Bronchial epithelial cell (primary cell): ENCODE results near the gene NTSR1. TPM values are rescaled to one million over a fixed set of nuclear protein-coding genes. Genes with fewer than 3 reads are reported as not detected.

Source experiments
- DNase-seq: peaks from one replicate; pipeline ENCODE4 v3.0.0-alpha.2; 2010; ENCODE audit warnings: low read depth
- FAIRE-seq: peaks from 2 replicates; lab custom pipeline; 2011; peaks lifted over from hg19 to GRCh38; lab: Jason Lieb, UNC
- H3K27me3 ChIP-seq: 2 replicates; pipeline ENCODE4 v1.5.1; 2011; ENCODE audit warnings: low read length; ENCODE audit not compliant: control insufficient read depth, insufficient read depth
- H3K36me3 ChIP-seq: 2 replicates; pipeline ENCODE4 v1.5.1; 2011; ENCODE audit warnings: low read length; ENCODE audit not compliant: control insufficient read depth, insufficient read depth
- H3K4me3 ChIP-seq: 2 replicates; pipeline ENCODE4 v1.5.1; 2011; ENCODE audit warnings: mild to moderate bottlenecking, low read depth, low read length, control low read depth
- CTCF ChIP-seq: IDR thresholded peaks from 2 replicates; pipeline ENCODE4 v1.5.1; 2011; ENCODE audit warnings: mild to moderate bottlenecking, moderate library complexity, low read length, control low read depth, inconsistent platforms; ENCODE audit not compliant: insufficient read depth, severe bottlenecking
- total RNA-seq: library from RNA; depleted of rRNA; stranded (reverse); fragments of >200 nt; gene quantifications from 2 replicates; pipeline ENCODE4 v1.2.1, GENCODE V29; 2014

Gene NTSR1
- total RNA-seq, 1 donor from 2014 or later, result not detected

- TF ChIP-seq CTCF, result no peak
- no peak for FAIRE-seq
- Histone ChIP-seq H3K27me3 (peaks cover 1% of the 10 kb centered on the region), H3K36me3 (peaks cover 3% of the 10 kb centered on the region), H3K4me3 (peak overlapping the region; percentile 58)
- DNase-seq, result peak; percentile 78
Measured at GRCh38 chr20:62794007-62794724, 85.5 kb downstream of the NTSR1 start.

- H3K27me3 ChIP-seq, result no peaks in the 10 kb centered on the region
- FAIRE-seq, result no peak
Measured at GRCh38 chr20:62795023-62795761, 86.6 kb downstream of the NTSR1 start.

GRCh38 chr20:62796699-62797491, 88.3 kb downstream of the NTSR1 start:
- DNase-seq (no peak), FAIRE-seq (no peak)
- no peak for TF ChIP-seq CTCF
- peak overlapping the region; percentile 58 for H3K4me3 ChIP-seq
- no peaks in the 10 kb centered on the region for H3K27me3 ChIP-seq
- peaks cover 10% of the 10 kb centered on the region for H3K36me3 ChIP-seq

More at GRCh38 chr20:62795023-62795761, 86.6 kb downstream of the NTSR1 start:
- no peak for TF ChIP-seq CTCF
- Histone ChIP-seq H3K4me3 (peak overlapping the region; percentile 58), H3K36me3 (peaks cover 9% of the 10 kb centered on the region)
- DNase-seq, result peak; percentile 37

GRCh38 chr20:62797671-62798532, 89.3 kb downstream of the NTSR1 start:
- Histone ChIP-seq H3K27me3 (no peaks in the 10 kb centered on the region), H3K36me3 (peaks cover 10% of the 10 kb centered on the region), H3K4me3 (no peak overlapping the region)
- FAIRE-seq (no peak), DNase-seq (no peak)
- TF ChIP-seq CTCF, result no peak

GRCh38 chr20:62799036-62799435, 90.4 kb downstream of the NTSR1 start:
- H3K27me3 ChIP-seq, result no peaks in the 10 kb centered on the region
- H3K36me3 ChIP-seq, result peaks cover 10% of the 10 kb centered on the region
- H3K4me3 ChIP-seq, result no peak overlapping the region
- FAIRE-seq (no peak), DNase-seq (no peak)
- no peak for TF ChIP-seq CTCF
